Nephron progenitor cell (in vitro differentiated cells): Measurements from ENCODE around the gene PRKCE.

Experiments used
- DNase-seq: peaks from one replicate; pipeline ENCODE4 v3.0.0; 2021
- H3K27ac Mint-ChIP-seq: 2 replicates; pipeline ENCODE4 v1.8.0; 2021; ENCODE audit warnings: mild to moderate bottlenecking, moderate library complexity, mixed read lengths
- H3K27me3 Mint-ChIP-seq: 2 replicates; pipeline ENCODE4 v1.8.0; 2021; ENCODE audit warnings: mild to moderate bottlenecking, low read depth, mixed read lengths; ENCODE audit not compliant: poor library complexity
- H3K36me3 Mint-ChIP-seq: 2 replicates; pipeline ENCODE4 v1.8.0; 2021; ENCODE audit warnings: low read depth, mixed read lengths
- H3K4me1 Mint-ChIP-seq: 2 replicates; pipeline ENCODE4 v1.8.0; 2021; ENCODE audit warnings: mixed read lengths
- H3K4me3 Mint-ChIP-seq: 2 replicates; pipeline ENCODE4 v1.8.0; 2021; ENCODE audit warnings: mild to moderate bottlenecking, moderate library complexity, mixed read lengths
- H3K9me3 Mint-ChIP-seq: 2 replicates; pipeline ENCODE4 v1.8.0; 2021; ENCODE audit warnings: mild to moderate bottlenecking, moderate library complexity, mixed read lengths
- TF ChIP-seq, protein P1 (sequence below): fragments of 200-600 bp; sonication (generic); IDR thresholded peaks from 2 replicates; pipeline ENCODE4 v1.5.0; 2021; ENCODE audit warnings: antibody characterized with exemption

Gene PRKCE

GRCh38 chr2:45697190-45697589 is 45.7 kb downstream of the PRKCE start:
- peaks cover 30% of the 10 kb centered on the region for H3K4me1 Mint-ChIP-seq
- no peaks in the 10 kb centered on the region for H3K9me3 Mint-ChIP-seq
- H3K27ac Mint-ChIP-seq: no peak overlapping the region
- no peak for DNase-seq
- H3K27me3 Mint-ChIP-seq: peaks cover 2% of the 10 kb centered on the region
- no peak overlapping the region for H3K4me3 Mint-ChIP-seq
- TF ChIP-seq, protein P1, sequence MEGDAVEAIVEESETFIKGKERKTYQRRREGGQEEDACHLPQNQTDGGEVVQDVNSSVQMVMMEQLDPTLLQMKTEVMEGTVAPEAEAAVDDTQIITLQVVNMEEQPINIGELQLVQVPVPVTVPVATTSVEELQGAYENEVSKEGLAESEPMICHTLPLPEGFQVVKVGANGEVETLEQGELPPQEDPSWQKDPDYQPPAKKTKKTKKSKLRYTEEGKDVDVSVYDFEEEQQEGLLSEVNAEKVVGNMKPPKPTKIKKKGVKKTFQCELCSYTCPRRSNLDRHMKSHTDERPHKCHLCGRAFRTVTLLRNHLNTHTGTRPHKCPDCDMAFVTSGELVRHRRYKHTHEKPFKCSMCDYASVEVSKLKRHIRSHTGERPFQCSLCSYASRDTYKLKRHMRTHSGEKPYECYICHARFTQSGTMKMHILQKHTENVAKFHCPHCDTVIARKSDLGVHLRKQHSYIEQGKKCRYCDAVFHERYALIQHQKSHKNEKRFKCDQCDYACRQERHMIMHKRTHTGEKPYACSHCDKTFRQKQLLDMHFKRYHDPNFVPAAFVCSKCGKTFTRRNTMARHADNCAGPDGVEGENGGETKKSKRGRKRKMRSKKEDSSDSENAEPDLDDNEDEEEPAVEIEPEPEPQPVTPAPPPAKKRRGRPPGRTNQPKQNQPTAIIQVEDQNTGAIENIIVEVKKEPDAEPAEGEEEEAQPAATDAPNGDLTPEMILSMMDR: no peak
- no peaks in the 10 kb centered on the region for H3K36me3 Mint-ChIP-seq

GRCh38 chr2:45698554-45698953 is 47.1 kb downstream of the PRKCE start:
- Mint-ChIP-seq H3K4me3 (no peak overlapping the region), H3K9me3 (no peaks in the 10 kb centered on the region), H3K36me3 (no peaks in the 10 kb centered on the region)

GRCh38 chr2:45699032-45699658 is 47.7 kb downstream of the PRKCE start:
- Mint-ChIP-seq H3K27ac (peak overlapping the region; percentile 19), H3K36me3 (no peaks in the 10 kb centered on the region), H3K9me3 (no peaks in the 10 kb centered on the region), H3K27me3 (peaks cover 9% of the 10 kb centered on the region), H3K4me1 (peaks cover 27% of the 10 kb centered on the region), H3K4me3 (peak overlapping the region; percentile 28)
- TF ChIP-seq, protein P1: no peak
- DNase-seq: peak; percentile 9

More at GRCh38 chr2:45698554-45698953, 47.1 kb downstream of the PRKCE start:
- DNase-seq: no peak
- Mint-ChIP-seq H3K27me3 (peaks cover 7% of the 10 kb centered on the region), H3K27ac (no peak overlapping the region), H3K4me1 (peaks cover 27% of the 10 kb centered on the region)
- TF ChIP-seq, protein P1: no peak

- Mint-ChIP-seq H3K27ac (no peak overlapping the region), H3K36me3 (no peaks in the 10 kb centered on the region), H3K27me3 (peaks cover 11% of the 10 kb centered on the region), H3K4me1 (peaks cover 27% of the 10 kb centered on the region), H3K9me3 (no peaks in the 10 kb centered on the region), H3K4me3 (no peak overlapping the region)
- TF ChIP-seq, protein P1: no peak
- DNase-seq: no peak
Measured at GRCh38 chr2:45700407-45701013, 49.0 kb downstream of the PRKCE start.

DNA sequence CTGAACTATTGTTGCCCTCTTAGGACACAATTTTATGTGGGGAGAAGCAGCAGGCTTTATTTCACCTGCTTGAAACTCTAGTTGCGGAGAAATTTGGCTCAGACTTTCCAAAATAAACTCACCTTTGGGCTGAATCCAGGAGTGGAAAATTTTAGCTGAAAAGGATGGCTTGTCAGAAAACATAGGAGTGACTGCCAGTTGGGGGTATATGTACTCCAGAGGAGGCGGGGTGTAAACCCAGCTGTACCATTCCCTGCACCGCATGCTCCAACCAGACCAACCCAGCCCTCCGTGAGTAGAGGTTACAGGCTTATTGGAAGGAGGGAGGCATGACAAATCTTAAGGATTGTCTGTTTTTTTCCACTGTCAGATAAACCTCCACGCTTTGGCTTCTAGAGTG is 53.8 kb downstream of the PRKCE start:
- H3K27me3 Mint-ChIP-seq: peaks cover 24% of the 10 kb centered on the region
- no peak overlapping the region for H3K27ac Mint-ChIP-seq
- H3K9me3 Mint-ChIP-seq: peaks cover 11% of the 10 kb centered on the region
- no peak overlapping the region for H3K4me3 Mint-ChIP-seq
- no peak for DNase-seq
- H3K4me1 Mint-ChIP-seq: peaks cover 2% of the 10 kb centered on the region
- TF ChIP-seq, protein P1: no peak
- peaks cover 8% of the 10 kb centered on the region for H3K36me3 Mint-ChIP-seq

DNA sequence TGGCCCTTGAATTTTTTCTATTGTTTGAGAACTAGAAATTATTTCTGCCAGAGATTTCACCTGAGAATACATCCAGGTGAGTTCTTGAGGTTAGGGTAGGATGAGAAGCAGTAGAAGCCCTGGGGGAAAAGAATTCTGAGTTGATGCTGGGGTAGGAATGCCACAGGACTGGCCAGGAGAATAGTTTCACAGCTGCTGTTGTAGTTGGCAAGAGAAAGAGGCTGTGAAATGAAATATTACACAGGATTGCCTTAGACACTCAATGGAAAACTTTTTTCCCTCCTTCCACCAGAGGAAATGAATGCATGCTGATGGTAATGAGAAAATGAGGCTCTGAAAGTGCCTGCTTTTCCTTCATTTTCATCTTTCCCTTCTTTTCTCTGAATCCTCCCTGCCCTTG is 54.6 kb downstream of the PRKCE start:
- Mint-ChIP-seq H3K36me3 (peaks cover 8% of the 10 kb centered on the region), H3K9me3 (peaks cover 11% of the 10 kb centered on the region), H3K4me1 (peaks cover 6% of the 10 kb centered on the region), H3K27me3 (peaks cover 24% of the 10 kb centered on the region), H3K4me3 (no peak overlapping the region), H3K27ac (no peak overlapping the region)
- DNase-seq: no peak
- TF ChIP-seq, protein P1: no peak
